ENCODE data around the gene FCN2. TPM values are rescaled to one million over a fixed set of nuclear protein-coding genes. Genes with fewer than 3 reads are reported as not detected.

The FCN2 gene
- total RNA-seq, 4 donors from 2014 or later, result not detected

DNA sequence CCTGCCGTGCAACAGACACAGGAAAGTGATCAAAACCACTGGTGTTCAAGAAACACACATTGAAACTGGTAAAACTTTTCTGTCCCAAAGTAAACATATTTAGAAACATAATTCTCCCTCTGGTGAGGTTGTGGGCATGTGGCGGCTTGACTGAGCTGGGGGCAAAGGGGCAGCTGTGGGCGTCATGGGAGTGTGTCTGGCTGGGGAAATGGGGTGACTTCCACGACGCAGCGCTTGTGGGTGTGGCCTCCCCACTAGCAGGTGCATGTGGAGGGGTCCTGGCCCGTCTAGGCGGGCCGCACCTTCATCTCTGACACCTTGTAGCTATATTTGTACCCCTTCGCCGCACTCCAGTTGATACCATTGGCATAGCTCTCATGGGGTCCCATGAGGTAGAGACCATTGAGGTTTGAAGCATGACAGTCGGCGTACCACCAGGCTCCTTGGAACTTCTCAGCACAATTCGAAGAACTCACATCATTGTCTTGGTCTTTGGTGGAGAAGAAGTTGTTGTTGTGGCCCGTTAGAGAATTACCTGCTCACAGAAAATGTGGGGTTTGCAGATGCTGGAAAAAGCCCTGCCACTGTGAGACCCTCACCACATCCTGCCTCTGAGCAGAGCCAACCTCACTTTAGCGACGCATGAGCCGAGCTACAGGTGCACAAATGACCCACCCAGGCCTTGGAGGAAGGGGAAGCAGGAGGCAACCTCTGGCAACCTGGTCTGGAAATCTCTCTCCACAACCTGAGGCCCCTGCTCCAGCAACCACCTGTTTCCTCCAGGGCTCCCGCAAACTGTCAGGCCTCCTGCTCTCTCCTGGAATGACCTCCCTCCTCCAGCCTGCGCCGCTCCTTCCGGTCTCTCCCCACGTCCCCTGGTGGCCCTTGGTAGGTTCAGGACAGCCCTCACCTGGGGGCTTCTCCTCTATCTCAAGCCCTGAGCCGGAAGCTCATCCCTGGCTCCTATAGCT, 29.2 kb downstream of the FCN2 start:
- H3K27me3 ChIP-seq, result peaks cover 0 to 45% (median 3%) of the 10 kb centered on the region in 4 donors
- H3K4me1 ChIP-seq, result no peaks in the 10 kb centered on the region
- H3K9me3 ChIP-seq, result no peaks in the 10 kb centered on the region
- no peak overlapping the region for H3K27ac ChIP-seq (replicated peaks in 1 of 4)
- no peak for DNase-seq (ENCODE audit: extremely low spot score)
- no peak for TF ChIP-seq POLR2AphosphoS5 (IDR thresholded peaks at IDR 0.05)
- TF ChIP-seq POLR2A (IDR thresholded peaks at IDR 0.05; ENCODE audit: low read depth), result no peak
- TF ChIP-seq, protein P1, sequence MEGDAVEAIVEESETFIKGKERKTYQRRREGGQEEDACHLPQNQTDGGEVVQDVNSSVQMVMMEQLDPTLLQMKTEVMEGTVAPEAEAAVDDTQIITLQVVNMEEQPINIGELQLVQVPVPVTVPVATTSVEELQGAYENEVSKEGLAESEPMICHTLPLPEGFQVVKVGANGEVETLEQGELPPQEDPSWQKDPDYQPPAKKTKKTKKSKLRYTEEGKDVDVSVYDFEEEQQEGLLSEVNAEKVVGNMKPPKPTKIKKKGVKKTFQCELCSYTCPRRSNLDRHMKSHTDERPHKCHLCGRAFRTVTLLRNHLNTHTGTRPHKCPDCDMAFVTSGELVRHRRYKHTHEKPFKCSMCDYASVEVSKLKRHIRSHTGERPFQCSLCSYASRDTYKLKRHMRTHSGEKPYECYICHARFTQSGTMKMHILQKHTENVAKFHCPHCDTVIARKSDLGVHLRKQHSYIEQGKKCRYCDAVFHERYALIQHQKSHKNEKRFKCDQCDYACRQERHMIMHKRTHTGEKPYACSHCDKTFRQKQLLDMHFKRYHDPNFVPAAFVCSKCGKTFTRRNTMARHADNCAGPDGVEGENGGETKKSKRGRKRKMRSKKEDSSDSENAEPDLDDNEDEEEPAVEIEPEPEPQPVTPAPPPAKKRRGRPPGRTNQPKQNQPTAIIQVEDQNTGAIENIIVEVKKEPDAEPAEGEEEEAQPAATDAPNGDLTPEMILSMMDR (IDR thresholded peaks at IDR 0.05), result no peak
- no peak for TF ChIP-seq EP300 (IDR thresholded peaks at IDR 0.05)
- H3K4me3 ChIP-seq, result no peak overlapping the region
- intact Hi-C loops (cut with DNase I), result no loop called here
- no peaks in the 10 kb centered on the region for H3K36me3 ChIP-seq
- 87% methylated on average over 24 of the region's 24 CpGs for WGBS

DNA sequence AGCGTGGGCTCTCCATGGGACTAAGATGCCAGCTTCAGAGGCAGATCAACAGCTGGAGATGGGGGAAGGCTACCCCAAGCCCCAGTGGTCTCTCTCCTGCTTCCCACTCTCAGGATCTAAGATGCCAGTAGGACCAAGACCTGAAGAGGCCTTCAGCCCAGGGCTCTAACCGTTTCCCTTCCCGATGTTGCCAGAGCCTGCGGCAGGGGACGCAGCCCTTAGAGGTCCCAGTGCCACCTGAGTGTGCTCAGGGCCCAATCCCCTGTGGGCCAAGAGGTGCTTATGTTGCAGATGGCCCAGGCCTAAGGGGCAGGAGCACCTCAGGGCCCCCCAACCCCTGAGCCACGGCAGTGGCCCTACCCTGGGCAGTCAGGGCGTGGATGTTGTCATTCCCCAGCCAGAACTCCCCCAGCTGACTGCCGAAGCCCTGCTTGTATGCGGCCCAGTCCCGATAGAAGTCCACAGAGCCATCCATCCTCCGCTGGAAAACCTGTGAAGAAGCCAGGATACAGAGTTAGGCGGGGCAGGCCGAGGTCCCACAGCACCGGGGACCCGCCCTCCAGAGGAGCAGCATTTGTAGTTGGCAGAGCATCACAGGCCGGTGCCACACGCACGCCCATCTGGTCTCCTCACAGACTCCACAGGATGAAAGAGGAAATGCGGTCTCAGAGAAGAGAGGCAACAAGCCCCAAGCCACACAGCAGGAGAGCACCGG, 31.7 kb downstream of the FCN2 start:
- WGBS, result 88% methylated on average over 6 of the region's 20 CpGs
- intact Hi-C loops (cut with DNase I), result no loop called here
- no peaks in the 10 kb centered on the region for H3K36me3 ChIP-seq
- no peaks in the 10 kb centered on the region for H3K4me1 ChIP-seq
- no peak overlapping the region for H3K4me3 ChIP-seq
- no peaks in the 10 kb centered on the region for H3K9me3 ChIP-seq
- TF ChIP-seq EP300 (IDR thresholded peaks at IDR 0.05) (no peak), POLR2AphosphoS5 (IDR thresholded peaks at IDR 0.05) (no peak), POLR2A (IDR thresholded peaks at IDR 0.05; ENCODE audit: low read depth) (no peak)
- TF ChIP-seq, protein P1 (IDR thresholded peaks at IDR 0.05), result no peak
- DNase-seq (ENCODE audit: extremely low spot score), result no peak
- peaks cover 0 to 65% (median 3%) of the 10 kb centered on the region in 4 donors for H3K27me3 ChIP-seq
- H3K27ac ChIP-seq (replicated peaks in 1 of 4), result no peak overlapping the region

DNA sequence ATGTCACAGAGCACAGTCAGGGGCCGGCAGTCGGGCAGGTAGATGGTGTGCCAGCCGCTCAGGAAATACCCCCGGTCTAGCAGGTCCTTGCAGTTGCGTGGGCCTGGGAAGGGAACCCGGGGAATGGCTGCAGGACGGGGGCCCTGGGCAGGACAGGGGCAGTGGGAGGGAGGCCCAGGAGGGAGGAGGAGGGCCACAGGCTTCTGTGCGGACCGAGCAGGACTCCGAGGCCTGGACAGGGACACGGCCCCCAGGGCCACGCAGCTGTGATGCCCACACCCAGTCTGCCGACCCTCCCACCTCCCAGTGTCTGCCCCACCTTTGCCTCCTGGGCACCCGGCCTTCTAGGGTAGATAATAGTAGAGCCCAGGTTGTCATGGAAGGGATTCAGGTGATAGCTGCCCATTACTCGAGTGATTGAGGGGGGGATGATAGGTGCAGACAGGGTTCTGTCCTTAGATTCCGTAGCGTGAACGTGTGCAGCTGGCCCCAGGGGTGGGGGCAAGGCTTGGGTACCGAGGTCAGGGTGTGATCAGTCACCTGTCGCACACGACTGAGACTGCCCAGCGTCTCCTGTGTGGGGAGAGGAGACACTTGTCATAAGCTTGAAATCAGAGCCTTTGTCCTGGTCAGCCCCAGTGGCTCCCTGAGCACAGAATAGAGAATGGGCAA, 32.6 kb downstream of the FCN2 start:
- Histone ChIP-seq H3K4me1 (no peaks in the 10 kb centered on the region), H3K27ac (replicated peaks in 1 of 4) (no peak overlapping the region), H3K9me3 (no peaks in the 10 kb centered on the region), H3K27me3 (peaks cover 0 to 71% (median 3%) of the 10 kb centered on the region in 4 donors), H3K4me3 (no peak overlapping the region), H3K36me3 (no peaks in the 10 kb centered on the region)
- WGBS, result 84% methylated on average over 16 of the region's 22 CpGs
- DNase-seq (ENCODE audit: extremely low spot score), result no peak
- TF ChIP-seq POLR2A (IDR thresholded peaks at IDR 0.05; ENCODE audit: low read depth) (no peak), EP300 (IDR thresholded peaks at IDR 0.05) (no peak), POLR2AphosphoS5 (IDR thresholded peaks at IDR 0.05) (no peak)
- TF ChIP-seq, protein P1 (IDR thresholded peaks at IDR 0.05), result no peak
- intact Hi-C loops (cut with DNase I), result no loop called here

DNA sequence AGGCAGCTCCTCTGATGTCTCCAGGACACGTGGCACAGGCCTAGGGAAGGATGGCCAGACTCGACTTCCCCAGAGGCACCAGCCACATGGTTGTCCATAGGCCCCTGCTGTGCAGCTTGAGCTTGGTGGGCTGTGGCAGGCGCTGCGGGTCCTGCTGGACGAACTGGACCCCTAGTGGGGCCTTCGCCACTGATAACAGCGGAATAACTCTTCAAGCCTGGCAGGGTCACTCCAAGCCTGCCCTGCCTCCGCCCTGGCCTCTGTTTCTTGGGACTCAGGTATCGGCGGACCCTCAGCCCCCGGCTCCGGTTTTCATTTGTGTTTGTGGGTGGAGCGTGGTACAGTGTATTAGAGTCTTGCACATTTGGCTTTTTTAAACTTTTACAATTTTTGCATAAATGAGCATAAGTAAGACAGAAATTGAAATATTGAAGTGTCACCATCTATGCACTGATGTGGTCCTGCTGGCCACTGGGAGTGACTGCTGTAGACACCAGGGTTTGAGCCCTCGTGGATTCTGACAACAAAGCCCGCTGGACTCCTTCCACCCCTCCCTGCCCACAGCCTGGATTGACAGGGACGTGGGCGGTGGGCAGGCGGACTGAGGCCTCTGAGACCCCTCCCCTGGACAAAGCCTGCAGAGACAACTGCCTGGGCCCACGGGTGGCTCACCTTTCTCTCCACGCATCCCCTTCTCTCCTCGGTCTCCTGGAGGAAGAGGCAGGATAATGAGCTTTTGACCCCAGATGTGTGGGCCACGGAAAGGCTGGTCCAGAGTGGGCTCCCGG, 33.3 kb downstream of the FCN2 start:
- no peaks in the 10 kb centered on the region for H3K4me1 ChIP-seq
- no peak for DNase-seq (ENCODE audit: extremely low spot score)
- peaks cover 0 to 6% (median under 1%) of the 10 kb centered on the region in 4 donors for H3K9me3 ChIP-seq
- intact Hi-C loops (cut with DNase I), result no loop called here
- H3K27ac ChIP-seq (replicated peaks in 1 of 4), result no peak overlapping the region
- peaks cover 0 to 78% (median 3%) of the 10 kb centered on the region in 4 donors for H3K27me3 ChIP-seq
- no peaks in the 10 kb centered on the region for H3K36me3 ChIP-seq
- TF ChIP-seq, protein P1 (IDR thresholded peaks at IDR 0.05), result no peak
- TF ChIP-seq POLR2A (IDR thresholded peaks at IDR 0.05; ENCODE audit: low read depth) (no peak), EP300 (IDR thresholded peaks at IDR 0.05) (no peak), POLR2AphosphoS5 (IDR thresholded peaks at IDR 0.05) (no peak)
- WGBS, result 88% methylated on average over 18 of the region's 23 CpGs
- H3K4me3 ChIP-seq, result no peak overlapping the region

All from esophagus muscularis mucosa (tissue), 4 donors.